Panc1 (cell line): Measurements from ENCODE around the gene SH3D21. TPM values are rescaled to one million over a fixed set of nuclear protein-coding genes. Genes with fewer than 3 reads are reported as not detected.

Source experiments
- ATAC-seq: fragments of 200-7000 bp; cut with Tn5 transposase; 2 replicates; pipeline ENCODE4 v1.9.1; 2020; ENCODE audit warnings: mild to moderate bottlenecking, moderate library complexity
- BruUV-seq: library from RNA; stranded (reverse); fragments of 400-500 nt; replicated peaks from 2 replicates; lab custom pipeline; 2021; lab: Mats Ljungman, UMichigan
- CTCF ChIA-PET: fragments of 300-600 bp; sonication (Branson Sonifier 250); formaldehyde crosslinking; loops from one replicate; lab custom pipeline; 2022; ENCODE audit warnings: antibody characterized with exemption; lab: Charles Lee
- POLR2A ChIA-PET: fragments of 300-600 bp; sonication (Branson Sonifier 250); formaldehyde crosslinking; loops from one replicate; lab custom pipeline; 2022; ENCODE audit warnings: antibody characterized with exemption; lab: Charles Lee
- DNase-seq: peaks from one replicate; pipeline ENCODE4 v3.0.0-alpha.2; 2010; ENCODE audit warnings: low read depth, low spot score
- H3K27ac ChIP-seq: 2 replicates; pipeline ENCODE4 v1.5.1; 2011; ENCODE audit warnings: mild to moderate bottlenecking, low read length, inconsistent platforms
- H3K27me3 ChIP-seq: fragments of 200-500 bp; sonication (Bioruptor generic); 2 replicates; pipeline ENCODE4 v1.6.0; 2014; ENCODE audit warnings: low read length, inconsistent platforms; ENCODE audit not compliant: control insufficient read depth, insufficient read depth
- H3K36me3 ChIP-seq: fragments of 200-500 bp; sonication (Bioruptor generic); 2 replicates; pipeline ENCODE4 v1.5.1; 2014; ENCODE audit warnings: inconsistent platforms, mild to moderate bottlenecking, low read length, moderate library complexity; ENCODE audit not compliant: control insufficient read depth, insufficient read depth
- H3K4me1 ChIP-seq: 2 replicates; pipeline ENCODE4 v1.5.1; 2011; ENCODE audit warnings: inconsistent platforms, mild to moderate bottlenecking, low read length, moderate library complexity; ENCODE audit not compliant: control insufficient read depth, insufficient read depth
- H3K4me3 ChIP-seq, 2 experiments: 2 replicates each; pipeline ENCODE4 v1.5.1; 2011 to 2012; ENCODE audit warnings: low read depth in 2 of 2, low read length in 2 of 2, mild to moderate bottlenecking in 2 of 2, inconsistent platforms in 1 of 2, moderate library complexity in 1 of 2
- H3K9me3 ChIP-seq: fragments of 200-500 bp; sonication (Bioruptor generic); 2 replicates; pipeline ENCODE4 v1.5.1; 2014; ENCODE audit warnings: low read depth, mild to moderate bottlenecking, inconsistent platforms, low read length, moderate library complexity; ENCODE audit not compliant: control insufficient read depth, insufficient read depth
- CTCF ChIP-seq: fragments of 450-650 bp; IDR thresholded peaks from 2 replicates; pipeline ENCODE4 v1.5.1; 2017; ENCODE audit warnings: mild to moderate bottlenecking
- POLR2AphosphoS5 ChIP-seq: IDR thresholded peaks from 2 replicates; pipeline ENCODE4 v1.6.1; 2012; ENCODE audit warnings: mild to moderate bottlenecking, low read depth, low read length, moderate library complexity
- REST ChIP-seq, 2 experiments: IDR thresholded peaks; 2 replicates each; pipeline ENCODE4 v1.6.1; 2011 to 2012; ENCODE audit warnings: low read depth in 2 of 2, control low read depth in 1 of 2, low read length in 1 of 2, mild to moderate bottlenecking in 1 of 2, moderate library complexity in 1 of 2; ENCODE audit not compliant: insufficient read depth in 1 of 2
- SIN3A ChIP-seq: IDR thresholded peaks from 2 replicates; pipeline ENCODE4 v1.6.1; 2012; ENCODE audit warnings: low read depth, mild to moderate bottlenecking, low read length, moderate library complexity, borderline replicate concordance; ENCODE audit not compliant: insufficient read depth
- TCF7L2 ChIP-seq: IDR thresholded peaks from 2 replicates; pipeline ENCODE4 v1.6.1; 2011; ENCODE audit warnings: mild to moderate bottlenecking, low read depth, low read length, inconsistent platforms
- in situ Hi-C: cut with HindIII; loops from 2 replicates; pipeline ENCODE4 v1.10.0; 2016; ENCODE audit warnings: low sequenced_read_pairs, low pct_unique_long_range_greater_than_20kb
- intact Hi-C: fragments of 100-400 bp; cut with micrococcal nuclease; formaldehyde crosslinking; loops from one replicate; pipeline ENCODE4 v1.10.0; 2022; ENCODE audit not compliant: unreplicated experiment
- total RNA-seq: library from RNA; stranded (reverse); gene quantifications from one replicate; pipeline ENCODE4 v1.2.1, GENCODE V29; 2021; ENCODE audit not compliant: unreplicated experiment

SH3D21 gene
- total RNA-seq, 1 experiment from 2014 or later: 18.9 TPM

- in situ Hi-C loops (no loop called here), intact Hi-C loops (no loop called here)
- no peak for DNase-seq
- ATAC-seq: no peak
- no TSS peak for BruUV-seq
- ChIA-PET POLR2A (no interaction called here), CTCF (no interaction called here)
- Histone ChIP-seq H3K27ac (no peak overlapping the region), H3K4me3 (no peak overlapping the region), H3K27me3 (no peaks in the 10 kb centered on the region), H3K4me1 (peaks cover 9% of the 10 kb centered on the region), H3K9me3 (no peaks in the 10 kb centered on the region), H3K36me3 (no peaks in the 10 kb centered on the region)
- TF ChIP-seq TCF7L2 (no peak), POLR2AphosphoS5 (no peak), REST (IDR thresholded peaks at IDR 0.05; ENCODE audit: insufficient read depth in 1 of 2, low read depth in 2 of 2, low read length in 1 of 2) (no peak), SIN3A (no peak), CTCF (no peak)
Measured at GRCh38 chr1:36328713-36329112, 22.5 kb downstream of the SH3D21 start.

GRCh38 chr1:36329817-36330216 is 23.6 kb downstream of the SH3D21 start:
- CTCF ChIA-PET: no interaction called here
- no TSS peak for BruUV-seq
- intact Hi-C loops: no loop called here

More at GRCh38 chr1:36329817-36330216, 23.6 kb downstream of the SH3D21 start:
- Histone ChIP-seq H3K4me3 (no peak overlapping the region), H3K27me3 (no peaks in the 10 kb centered on the region), H3K36me3 (no peaks in the 10 kb centered on the region), H3K9me3 (no peaks in the 10 kb centered on the region), H3K27ac (no peak overlapping the region), H3K4me1 (no peaks in the 10 kb centered on the region)
- POLR2A ChIA-PET: no interaction called here
- DNase-seq: no peak
- no peak for ATAC-seq
- in situ Hi-C loops: no loop called here
- no peak for TF ChIP-seq TCF7L2
- no peak for TF ChIP-seq POLR2AphosphoS5
- TF ChIP-seq SIN3A: no peak
- TF ChIP-seq REST (IDR thresholded peaks at IDR 0.05; ENCODE audit: insufficient read depth in 1 of 2, low read depth in 2 of 2, low read length in 1 of 2): no peak
- TF ChIP-seq CTCF: no peak
